Muscle of leg (tissue), 16 donors: ENCODE results near the gene FAM168B. TPM values are rescaled to one million over a fixed set of nuclear protein-coding genes. Genes with fewer than 3 reads are reported as not detected.
A peak's percentile ranks its signal among the peaks of the same experiment; 100 is the strongest.

Experiments
- DNase-seq: peaks from one replicate; pipeline ENCODE4 v3.0.0; 2013
- H3K27ac ChIP-seq: one replicate; pipeline ENCODE4 v1.5.1; 2013; ENCODE audit warnings: mild to moderate bottlenecking, low read length, control low read depth
- H3K27me3 ChIP-seq: one replicate; pipeline ENCODE4 v1.6.1; 2013; ENCODE audit warnings: low read length; ENCODE audit not compliant: control insufficient read depth, insufficient read depth
- H3K36me3 ChIP-seq: one replicate; pipeline ENCODE4 v1.6.1; 2013; ENCODE audit warnings: low read length; ENCODE audit not compliant: control insufficient read depth, insufficient read depth
- H3K4me1 ChIP-seq: one replicate; pipeline ENCODE4 v1.6.1; 2013; ENCODE audit warnings: low read length; ENCODE audit not compliant: control insufficient read depth, insufficient read depth
- H3K4me3 ChIP-seq: one replicate; pipeline ENCODE4 v1.5.1; 2013; ENCODE audit warnings: low read length, control low read depth
- H3K9me3 ChIP-seq: replicated peaks from 2 replicates; pipeline ENCODE4 v1.6.1; 2013; ENCODE audit warnings: low read depth, low read length; ENCODE audit not compliant: control insufficient read depth
- WGBS: methylation state at CpG from one replicate; pipeline ENCODE4 v1.1.5; 2013; ENCODE audit warnings: missing lambda C conversion rate; ENCODE audit not compliant: insufficient coverage; 5-methylcytosine and 5-hydroxymethylcytosine counted together
- long read RNA-seq, 11 donors: transcript quantifications; one replicate each; lab custom pipeline, GENCODE V29; 2026
- polyA plus RNA-seq, 8 donors: library from polyadenylated mRNA; unstranded; fragments of 120-200 nt; gene quantifications; one replicate each; pipeline versions ENCODE4 v1.2.1 to v1.2.3, GENCODE V29; 2013; ENCODE audit warnings: inconsistent platforms in 1 of 8, low replicate concordance in 1 of 8; ENCODE audit not compliant: insufficient read length in 8 of 8, insufficient read depth in 1 of 8
- total RNA-seq: library from RNA; stranded (reverse); fragments of 120-200 nt; gene quantifications from one replicate; pipeline ENCODE4 v1.2.4, GENCODE V29; 2013

Gene FAM168B, protein sequence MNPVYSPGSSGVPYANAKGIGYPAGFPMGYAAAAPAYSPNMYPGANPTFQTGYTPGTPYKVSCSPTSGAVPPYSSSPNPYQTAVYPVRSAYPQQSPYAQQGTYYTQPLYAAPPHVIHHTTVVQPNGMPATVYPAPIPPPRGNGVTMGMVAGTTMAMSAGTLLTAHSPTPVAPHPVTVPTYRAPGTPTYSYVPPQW
- total RNA-seq (45.8 TPM), polyA plus RNA-seq (10 to 100 TPM; 56.3 to 83.5 (median 74.3) TPM)
- long read RNA-seq, donor 1, full-length matches to known transcripts, result 8 of 8 reads
- long read RNA-seq, donor 1, partial matches to known transcripts, result 0 of 8 reads
- long read RNA-seq, donor 1, other reads (novel, unspliced or antisense), result 0 of 8 reads
- long read RNA-seq, donor 2, partial matches to known transcripts, result 0 of 2 reads
- long read RNA-seq, donor 2, other reads (novel, unspliced or antisense), result 0 of 2 reads
- long read RNA-seq, donor 3, full-length matches to known transcripts, result 19 of 25 reads
- long read RNA-seq, donor 3, partial matches to known transcripts, result 6 of 25 reads
- long read RNA-seq, donor 3, other reads (novel, unspliced or antisense), result 0 of 25 reads
- long read RNA-seq, donor 4, full-length matches to known transcripts, result 15 of 29 reads
- long read RNA-seq, donor 4, partial matches to known transcripts, result 14 of 29 reads
- long read RNA-seq, donor 4, other reads (novel, unspliced or antisense), result 0 of 29 reads
- long read RNA-seq, donor 5, full-length matches to known transcripts, result 21 of 47 reads
- long read RNA-seq, donor 5, partial matches to known transcripts, result 26 of 47 reads
- long read RNA-seq, donor 5, other reads (novel, unspliced or antisense), result 0 of 47 reads
- long read RNA-seq, donor 6, full-length matches to known transcripts, result 22 of 52 reads
- long read RNA-seq, donor 6, partial matches to known transcripts, result 30 of 52 reads
- long read RNA-seq, donor 6, other reads (novel, unspliced or antisense), result 0 of 52 reads
- long read RNA-seq, donor 7, transcript FAM168B-201 (7 exons, 944 nt), result major isoform, 17 of 33 reads
- long read RNA-seq, donor 7, partial matches to known transcripts, result 16 of 33 reads
- long read RNA-seq, donor 7, other reads (novel, unspliced or antisense), result 0 of 33 reads
- long read RNA-seq, donor 8, partial matches to known transcripts, result 8 of 11 reads
- long read RNA-seq, donor 8, other reads (novel, unspliced or antisense), result 0 of 11 reads
- long read RNA-seq, donor 9, full-length matches to known transcripts, result 9 of 19 reads
- long read RNA-seq, donor 9, partial matches to known transcripts, result 10 of 19 reads
- long read RNA-seq, donor 9, other reads (novel, unspliced or antisense), result 0 of 19 reads
- long read RNA-seq, donor 10, transcript FAM168B-201 (7 exons, 944 nt), result major isoform, 9 of 18 reads
- long read RNA-seq, donor 10, partial matches to known transcripts, result 9 of 18 reads
- long read RNA-seq, donor 10, other reads (novel, unspliced or antisense), result 0 of 18 reads
- long read RNA-seq, donor 11, full-length matches to known transcripts, result 4 of 10 reads
- long read RNA-seq, donor 11, partial matches to known transcripts, result 6 of 10 reads
- long read RNA-seq, donor 11, other reads (novel, unspliced or antisense), result 0 of 10 reads

DNA sequence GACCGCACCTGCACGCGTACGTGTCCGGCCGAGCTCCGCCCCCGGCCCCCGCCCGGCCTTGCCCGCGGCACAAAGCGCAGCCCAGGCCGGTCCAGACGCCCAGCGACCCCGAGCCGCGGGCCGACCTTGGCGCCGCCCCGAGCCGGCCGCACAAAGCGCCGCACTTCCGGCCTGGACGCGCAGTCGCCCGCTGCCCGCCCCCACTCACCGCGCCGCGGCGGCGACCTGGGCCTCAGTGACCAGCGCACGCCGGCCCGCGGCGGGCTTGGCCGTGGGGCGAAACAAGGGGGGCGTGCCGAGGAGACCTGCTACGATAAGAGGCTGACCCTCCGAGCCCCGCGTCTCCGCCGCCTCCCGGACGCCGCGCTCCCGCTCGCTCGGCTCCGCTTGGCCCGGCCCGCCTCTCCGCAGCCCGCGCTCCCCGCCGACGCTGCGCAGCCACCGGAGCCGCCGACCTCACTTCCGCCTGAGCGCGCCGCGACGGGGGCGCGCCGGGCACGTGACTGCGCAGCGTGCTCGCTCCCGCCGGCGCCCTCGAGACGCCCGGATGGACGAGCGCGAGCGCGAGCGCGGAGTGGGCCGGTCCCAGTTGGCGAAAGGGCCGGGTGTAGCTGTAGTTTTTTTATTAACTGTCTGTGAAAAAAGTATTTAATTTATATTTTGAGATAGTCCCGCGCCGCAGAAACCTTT is at the start of gene FAM168B:
Gene FAM168B, minus strand, starts transcription at position 455 of the 690 bp plus-strand sequence. CDS start 10,814 bp downstream, outside the sequence.
- Histone ChIP-seq H3K36me3 (peaks cover 8% of the 10 kb centered on the region), H3K4me3 (peak within 1 kb of the TSS; percentile 87), H3K9me3 (no peaks in the 10 kb centered on the region), H3K27me3 (no peaks in the 10 kb centered on the region), H3K27ac (peak within 1 kb of the TSS; percentile 98), H3K4me1 (peaks cover 5% of the 10 kb centered on the region)
- under 1% methylated on average over 107 of the region's 107 CpGs for WGBS
- DNase-seq, result peak; percentile 97

DNA sequence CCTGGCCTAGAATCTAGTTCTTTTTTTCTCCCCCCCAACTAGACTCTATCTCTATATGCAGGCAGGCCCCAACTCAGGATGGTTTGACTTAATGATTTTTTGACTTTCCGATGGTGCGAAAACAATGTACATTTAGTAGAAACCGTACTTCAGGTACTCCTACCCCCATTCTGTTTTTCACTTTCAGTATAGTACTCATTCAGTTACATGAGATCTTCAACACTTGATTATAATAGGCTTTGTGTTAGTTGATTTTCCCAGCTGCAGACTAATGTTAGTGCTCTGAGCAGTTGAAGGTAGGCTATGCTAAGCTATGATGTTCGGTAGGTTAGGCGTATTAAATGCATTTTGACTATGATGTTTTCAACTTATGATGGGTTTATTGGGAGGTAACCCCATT is 49.6 kb upstream of the FAM168B start:
- no peak overlapping the region for H3K27ac ChIP-seq
- DNase-seq, result no peak
- H3K27me3 ChIP-seq, result no peaks in the 10 kb centered on the region
- peaks cover 46% of the 10 kb centered on the region for H3K36me3 ChIP-seq
- no peaks in the 10 kb centered on the region for H3K9me3 ChIP-seq
- 100% methylated on average over 1 of the region's 5 CpGs for WGBS
- H3K4me1 ChIP-seq, result no peaks in the 10 kb centered on the region
- no peak overlapping the region for H3K4me3 ChIP-seq

DNA sequence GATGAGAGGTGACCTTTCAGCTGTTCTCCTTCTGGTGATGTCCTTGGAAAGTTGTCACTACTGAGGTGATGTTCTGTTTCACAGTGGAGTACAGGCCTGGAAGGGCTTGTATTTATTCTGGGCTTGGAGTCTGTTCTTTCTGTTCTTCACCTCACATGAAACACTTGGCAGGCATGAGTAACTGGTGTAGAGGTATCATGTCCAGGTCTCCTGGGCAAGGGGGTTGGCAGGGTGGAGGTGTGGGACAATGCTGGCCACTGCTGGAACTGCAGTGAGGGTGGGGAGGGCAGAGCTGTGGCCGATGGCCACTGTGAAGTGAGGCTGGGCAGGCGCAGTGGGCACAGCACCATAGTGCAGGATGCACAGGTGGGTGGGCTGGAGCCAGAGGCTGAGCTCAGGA is 47.3 kb upstream of the FAM168B start:
- 93% methylated on average over 2 of the region's 2 CpGs for WGBS
- no peak overlapping the region for H3K27ac ChIP-seq
- no peak overlapping the region for H3K4me3 ChIP-seq
- no peaks in the 10 kb centered on the region for H3K9me3 ChIP-seq
- H3K36me3 ChIP-seq, result peaks cover 37% of the 10 kb centered on the region
- no peaks in the 10 kb centered on the region for H3K27me3 ChIP-seq
- H3K4me1 ChIP-seq, result no peaks in the 10 kb centered on the region
- DNase-seq, result no peak

DNA sequence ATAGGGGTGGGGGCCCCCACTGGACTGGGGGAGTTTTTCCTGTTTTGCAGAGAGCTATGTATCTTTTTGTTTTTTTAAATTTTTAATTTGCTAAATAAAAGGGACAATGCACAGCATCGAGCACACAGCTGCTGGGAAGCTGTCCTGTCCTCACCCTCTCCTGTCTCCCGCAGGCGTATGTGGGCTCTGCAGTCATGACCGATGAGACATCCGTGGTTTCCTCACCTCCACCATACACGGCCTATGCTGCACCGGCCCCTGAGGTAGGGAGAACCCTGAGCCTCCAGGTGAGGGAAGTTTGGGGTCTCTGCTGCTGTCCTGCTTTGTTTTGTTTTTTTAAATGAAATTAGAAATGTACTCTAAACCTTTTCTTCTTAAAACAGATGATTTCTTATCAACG is 39.5 kb upstream of the FAM168B start:
- no peak for DNase-seq
- 100% methylated on average over 1 of the region's 8 CpGs for WGBS
- H3K9me3 ChIP-seq, result no peaks in the 10 kb centered on the region
- H3K4me1 ChIP-seq, result no peaks in the 10 kb centered on the region
- peaks cover 22% of the 10 kb centered on the region for H3K36me3 ChIP-seq
- no peak overlapping the region for H3K4me3 ChIP-seq
- H3K27ac ChIP-seq, result no peak overlapping the region
- no peaks in the 10 kb centered on the region for H3K27me3 ChIP-seq

DNA sequence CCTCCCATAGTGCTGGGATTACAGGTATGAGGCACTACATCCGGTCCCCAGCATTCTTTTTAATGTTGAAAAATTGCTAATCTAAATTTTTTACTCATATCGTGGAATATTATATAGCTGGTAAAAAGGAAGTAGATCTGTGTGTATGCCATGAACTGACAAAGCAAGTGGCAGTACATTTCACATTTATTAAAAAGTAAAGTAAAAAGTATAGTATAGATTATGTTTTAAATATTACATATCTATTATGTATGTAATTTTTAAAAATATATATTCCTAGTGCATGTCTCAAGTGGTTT is 37.0 kb upstream of the FAM168B start:
- Histone ChIP-seq H3K4me1 (peaks cover 10% of the 10 kb centered on the region), H3K27ac (no peak overlapping the region), H3K27me3 (no peaks in the 10 kb centered on the region), H3K4me3 (no peak overlapping the region), H3K36me3 (peaks cover 32% of the 10 kb centered on the region), H3K9me3 (no peaks in the 10 kb centered on the region)
- no CpG with 5 or more reads among the region's 2 CpGs for WGBS
- DNase-seq, result no peak

DNA sequence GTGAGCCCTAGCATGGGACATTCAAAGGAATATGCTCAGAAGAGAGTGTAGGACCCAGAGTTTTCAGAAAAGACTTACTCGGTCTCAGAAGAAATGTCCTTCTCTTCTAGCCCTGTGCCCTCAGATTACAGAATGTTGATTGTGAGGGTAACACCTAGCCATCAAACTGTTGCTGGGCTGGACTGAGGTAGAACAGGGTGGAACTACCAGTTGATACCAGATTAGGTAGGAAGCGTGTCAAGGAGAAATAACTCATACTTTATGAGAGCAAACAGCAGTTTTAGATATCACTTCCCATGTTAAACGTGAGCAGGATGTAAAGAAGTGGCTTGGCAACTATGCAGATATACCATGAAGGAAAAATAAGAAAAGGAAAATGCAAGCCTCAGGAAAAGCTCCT is 34.7 kb upstream of the FAM168B start:
- H3K4me1 ChIP-seq, result peaks cover 10% of the 10 kb centered on the region
- no peaks in the 10 kb centered on the region for H3K9me3 ChIP-seq
- no peak overlapping the region for H3K27ac ChIP-seq
- no peaks in the 10 kb centered on the region for H3K27me3 ChIP-seq
- peaks cover 32% of the 10 kb centered on the region for H3K36me3 ChIP-seq
- no peak overlapping the region for H3K4me3 ChIP-seq
- no peak for DNase-seq
- WGBS, result 100% methylated on average over 1 of the region's 3 CpGs

DNA sequence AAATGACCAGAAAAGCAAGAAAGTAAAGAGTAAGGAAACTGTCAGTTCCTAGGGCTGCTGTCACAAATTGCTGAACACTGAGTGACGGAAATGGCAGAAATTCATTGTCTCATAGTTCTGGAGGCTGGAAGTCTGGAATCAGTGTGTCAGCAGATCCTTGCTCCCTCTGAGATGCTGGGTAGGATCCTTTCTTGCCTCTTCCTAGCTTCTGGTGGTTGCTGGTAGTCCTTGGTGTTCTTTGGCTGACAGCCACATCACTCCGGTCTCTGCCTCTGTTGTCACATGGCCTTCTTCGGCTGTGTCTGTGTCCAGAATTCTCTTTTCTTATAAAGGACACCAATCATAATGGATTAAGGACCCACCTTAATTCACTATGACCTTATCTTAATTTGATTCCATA is 33.8 kb upstream of the FAM168B start:
- no peaks in the 10 kb centered on the region for H3K9me3 ChIP-seq
- no peaks in the 10 kb centered on the region for H3K27me3 ChIP-seq
- peak overlapping the region; percentile 1 for H3K27ac ChIP-seq
- H3K4me3 ChIP-seq, result no peak overlapping the region
- peaks cover 35% of the 10 kb centered on the region for H3K36me3 ChIP-seq
- WGBS, result 100% methylated on average over 3 of the region's 3 CpGs
- no peak for DNase-seq
- peaks cover 10% of the 10 kb centered on the region for H3K4me1 ChIP-seq

DNA sequence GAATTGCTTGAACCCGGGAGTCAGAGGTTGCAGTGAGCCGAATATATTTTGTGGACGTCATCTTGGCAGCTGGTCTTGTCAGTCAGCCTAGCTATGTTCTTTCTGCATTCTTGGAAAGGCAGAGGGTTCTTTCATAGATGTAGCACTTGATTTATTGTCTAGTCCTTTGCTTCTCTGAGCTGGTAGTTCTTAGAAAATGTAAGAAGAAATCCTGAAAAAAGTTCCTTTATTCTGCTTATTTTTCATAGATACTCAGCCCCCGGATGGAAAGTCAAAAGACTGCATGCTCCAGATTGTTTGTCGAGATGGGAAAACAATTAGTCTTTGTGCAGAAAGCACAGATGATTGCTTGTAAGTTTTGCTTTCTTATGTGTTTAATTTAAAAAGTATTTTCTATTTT is 33.2 kb upstream of the FAM168B start:
- WGBS, result no CpG with 5 or more reads among the region's 5 CpGs
- H3K27ac ChIP-seq, result peak overlapping the region; percentile 54
- no peak overlapping the region for H3K4me3 ChIP-seq
- peak; percentile 64 for DNase-seq
- H3K9me3 ChIP-seq, result no peaks in the 10 kb centered on the region
- peaks cover 10% of the 10 kb centered on the region for H3K4me1 ChIP-seq
- no peaks in the 10 kb centered on the region for H3K27me3 ChIP-seq
- peaks cover 36% of the 10 kb centered on the region for H3K36me3 ChIP-seq

DNA sequence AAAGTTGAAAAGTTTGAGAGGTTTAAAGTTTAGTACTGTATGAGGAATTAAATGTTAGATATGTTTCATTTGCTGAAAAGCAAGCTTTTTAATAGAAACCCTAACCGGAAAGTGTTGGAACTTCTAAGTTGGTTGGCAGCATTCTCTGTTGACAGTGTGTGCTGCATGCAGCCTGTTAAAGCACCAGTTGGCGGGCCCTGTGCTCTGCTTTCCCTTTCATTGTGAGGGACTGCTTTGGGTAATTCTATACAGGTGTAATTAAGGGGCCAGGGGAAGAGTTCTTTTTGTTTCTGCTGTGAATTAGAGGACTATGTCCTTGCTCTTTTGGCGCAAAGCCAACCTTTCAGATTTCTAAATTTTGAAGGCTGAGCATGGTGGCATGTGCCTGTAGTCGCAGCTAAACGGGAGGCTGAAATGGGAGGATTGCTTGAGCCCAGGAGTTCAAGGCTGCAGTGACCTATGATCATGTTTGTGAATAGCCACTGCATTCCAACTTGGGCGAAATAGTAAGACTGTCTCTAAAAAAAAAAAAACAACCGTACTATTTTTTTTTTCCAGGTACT is 32.0 kb upstream of the FAM168B start:
- no peak overlapping the region for H3K4me3 ChIP-seq
- no peaks in the 10 kb centered on the region for H3K27me3 ChIP-seq
- H3K27ac ChIP-seq, result no peak overlapping the region
- no peaks in the 10 kb centered on the region for H3K9me3 ChIP-seq
- DNase-seq, result peak; percentile 23
- WGBS, result 100% methylated on average over 2 of the region's 7 CpGs
- peaks cover 27% of the 10 kb centered on the region for H3K36me3 ChIP-seq
- peaks cover 10% of the 10 kb centered on the region for H3K4me1 ChIP-seq
